Measurements from ENCODE around the gene DPY19L2. TPM values are rescaled to one million over a fixed set of nuclear protein-coding genes. Genes with fewer than 3 reads are reported as not detected.
A peak's percentile ranks its signal among the peaks of the same experiment; 100 is the strongest.
"Not testable (repeated sequence)": the region's sequence is repeated elsewhere in the genome, so short reads cannot be mapped to it uniquely, and the experiment has no call there.

DPY19L2 gene
- total RNA-seq, 1 experiment from 2014 or later = not detected

DNA sequence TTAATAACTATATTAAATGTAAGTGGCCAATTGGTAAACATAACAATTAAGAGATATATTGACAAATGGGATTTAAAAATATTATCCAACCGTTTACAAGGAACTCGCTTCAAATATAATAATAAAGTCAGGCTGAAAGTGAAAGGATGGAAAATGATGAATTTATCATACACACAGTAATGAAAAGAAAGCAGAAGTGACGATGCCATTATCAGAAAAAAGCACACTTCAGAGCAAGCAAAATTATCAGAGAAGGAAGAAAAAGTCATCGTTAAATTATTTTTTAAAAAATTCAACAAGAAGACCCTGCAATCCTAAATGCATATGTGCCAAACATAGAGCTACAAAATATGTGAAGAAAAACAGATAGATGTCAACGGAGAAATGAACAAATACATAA is 13.8 kb downstream of the DPY19L2 start:
- H3K9me3 Mint-ChIP-seq (ENCODE audit: unreplicated experiment); CTCF ChIA-PET; H3K4me1 Mint-ChIP-seq (ENCODE audit: insufficient read depth, unreplicated experiment); intact Hi-C loops (cut with micrococcal nuclease); H3K27ac Mint-ChIP-seq (ENCODE audit: low read depth, unreplicated experiment); DNase-seq (ENCODE audit: unreplicated experiment); H3K4me3 Mint-ChIP-seq (ENCODE audit: unreplicated experiment); H3K36me3 Mint-ChIP-seq (ENCODE audit: insufficient read depth, unreplicated experiment); BruUV-seq (replicated peaks); POLR2A ChIA-PET: not testable (repeated sequence)
- peaks cover 80% of the 10 kb centered on the region for H3K27me3 Mint-ChIP-seq (ENCODE audit: insufficient read depth, unreplicated experiment)

DNA sequence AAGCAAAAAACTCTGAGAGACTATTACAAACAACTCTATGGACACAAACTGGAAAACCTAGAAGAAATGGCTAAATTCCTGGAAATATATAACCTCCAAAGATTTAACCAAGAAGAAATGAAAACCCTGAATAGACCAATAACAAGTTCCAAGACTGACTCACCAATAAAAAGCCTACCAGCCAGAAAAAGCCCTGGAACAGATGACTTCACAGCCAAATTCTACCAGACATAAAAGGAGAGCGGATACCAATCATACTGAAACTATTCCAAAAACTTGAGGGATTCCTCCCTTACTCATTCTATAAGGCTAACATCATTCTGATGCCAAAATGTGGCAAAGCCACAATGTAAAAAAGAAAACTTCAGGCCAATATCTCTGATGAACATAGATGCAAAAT is 18.8 kb downstream of the DPY19L2 start:
- H3K4me1 Mint-ChIP-seq (ENCODE audit: insufficient read depth, unreplicated experiment); POLR2A ChIA-PET; H3K27ac Mint-ChIP-seq (ENCODE audit: low read depth, unreplicated experiment); BruUV-seq (replicated peaks); intact Hi-C loops (cut with micrococcal nuclease); CTCF ChIA-PET; H3K9me3 Mint-ChIP-seq (ENCODE audit: unreplicated experiment); H3K4me3 Mint-ChIP-seq (ENCODE audit: unreplicated experiment); H3K36me3 Mint-ChIP-seq (ENCODE audit: insufficient read depth, unreplicated experiment): not testable (repeated sequence)
- peak; percentile 5 for DNase-seq (ENCODE audit: unreplicated experiment)
- peaks cover 57% of the 10 kb centered on the region for H3K27me3 Mint-ChIP-seq (ENCODE audit: insufficient read depth, unreplicated experiment)

DNA sequence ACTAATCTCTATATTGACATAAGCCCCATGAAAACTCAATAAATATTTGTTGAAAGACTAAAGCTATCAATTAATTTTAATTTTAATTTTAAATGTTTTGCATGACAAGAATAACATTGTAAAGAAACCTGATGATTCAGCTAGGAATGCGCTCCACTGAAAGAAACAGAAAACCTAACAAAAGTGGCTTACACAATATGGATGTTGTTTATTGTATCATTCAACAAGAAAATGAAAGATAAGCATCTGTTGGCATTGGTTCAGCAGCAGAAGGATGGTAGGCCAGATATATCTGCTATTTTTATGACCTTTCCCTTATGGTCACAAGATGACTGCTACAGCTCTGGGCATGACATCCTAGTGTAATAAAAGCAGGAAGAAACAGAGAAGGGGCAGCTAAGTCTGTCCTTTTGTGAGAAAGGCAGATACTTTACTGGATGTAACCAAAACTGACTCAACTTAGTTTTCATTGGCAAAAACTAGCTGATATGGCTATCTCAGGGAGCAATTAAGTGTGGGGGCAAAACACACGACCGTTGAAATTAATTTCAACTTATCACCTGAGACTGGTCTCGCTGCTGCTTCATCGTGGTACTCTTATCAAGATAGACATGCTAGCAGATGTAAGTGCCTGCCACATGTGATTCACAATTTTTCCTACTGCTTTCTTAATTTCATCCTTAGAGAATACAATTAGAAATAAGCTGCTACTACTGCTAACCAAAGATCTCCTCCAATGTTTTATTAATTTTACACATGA is 24.7 kb downstream of the DPY19L2 start:
- H3K27me3 Mint-ChIP-seq (ENCODE audit: insufficient read depth, unreplicated experiment) = peaks cover 18% of the 10 kb centered on the region
- CTCF ChIA-PET; POLR2A ChIA-PET; H3K36me3 Mint-ChIP-seq (ENCODE audit: insufficient read depth, unreplicated experiment); BruUV-seq (replicated peaks); H3K4me1 Mint-ChIP-seq (ENCODE audit: insufficient read depth, unreplicated experiment); H3K9me3 Mint-ChIP-seq (ENCODE audit: unreplicated experiment); H3K27ac Mint-ChIP-seq (ENCODE audit: low read depth, unreplicated experiment); H3K4me3 Mint-ChIP-seq (ENCODE audit: unreplicated experiment); intact Hi-C loops (cut with micrococcal nuclease): not testable (repeated sequence)
- peak; percentile 5 for DNase-seq (ENCODE audit: unreplicated experiment)

GRCh38 chr12:63624258-63624657 is 44.0 kb downstream of the DPY19L2 start:
- H3K27ac Mint-ChIP-seq (ENCODE audit: low read depth, unreplicated experiment); CTCF ChIA-PET; BruUV-seq (replicated peaks); POLR2A ChIA-PET; H3K4me3 Mint-ChIP-seq (ENCODE audit: unreplicated experiment); H3K36me3 Mint-ChIP-seq (ENCODE audit: insufficient read depth, unreplicated experiment); intact Hi-C loops (cut with micrococcal nuclease); H3K9me3 Mint-ChIP-seq (ENCODE audit: unreplicated experiment); H3K4me1 Mint-ChIP-seq (ENCODE audit: insufficient read depth, unreplicated experiment); DNase-seq (ENCODE audit: unreplicated experiment): not testable (repeated sequence)
- H3K27me3 Mint-ChIP-seq (ENCODE audit: insufficient read depth, unreplicated experiment) = peaks cover 15% of the 10 kb centered on the region

- DNase-seq (ENCODE audit: unreplicated experiment); H3K4me1 Mint-ChIP-seq (ENCODE audit: insufficient read depth, unreplicated experiment); intact Hi-C loops (cut with micrococcal nuclease); H3K4me3 Mint-ChIP-seq (ENCODE audit: unreplicated experiment); POLR2A ChIA-PET; H3K27ac Mint-ChIP-seq (ENCODE audit: low read depth, unreplicated experiment); H3K36me3 Mint-ChIP-seq (ENCODE audit: insufficient read depth, unreplicated experiment); BruUV-seq (replicated peaks); CTCF ChIA-PET; H3K9me3 Mint-ChIP-seq (ENCODE audit: unreplicated experiment): not testable (repeated sequence)
- peaks cover 47% of the 10 kb centered on the region for H3K27me3 Mint-ChIP-seq (ENCODE audit: insufficient read depth, unreplicated experiment)
Measured at GRCh38 chr12:63615544-63615943, 52.7 kb downstream of the DPY19L2 start.

- BruUV-seq (replicated peaks); CTCF ChIA-PET; DNase-seq (ENCODE audit: unreplicated experiment); H3K4me3 Mint-ChIP-seq (ENCODE audit: unreplicated experiment); H3K9me3 Mint-ChIP-seq (ENCODE audit: unreplicated experiment); H3K36me3 Mint-ChIP-seq (ENCODE audit: insufficient read depth, unreplicated experiment); H3K4me1 Mint-ChIP-seq (ENCODE audit: insufficient read depth, unreplicated experiment); H3K27ac Mint-ChIP-seq (ENCODE audit: low read depth, unreplicated experiment); intact Hi-C loops (cut with micrococcal nuclease): not testable (repeated sequence)
- POLR2A ChIA-PET = interaction anchor here (0.7 kb wide), 1 partner anchor 1117 kb away, joined by 3 read pairs; no protein-coding TSS in a partner anchor
- H3K27me3 Mint-ChIP-seq (ENCODE audit: insufficient read depth, unreplicated experiment) = peaks cover 82% of the 10 kb centered on the region
Measured at GRCh38 chr12:63611285-63611684, 57.0 kb downstream of the DPY19L2 start.

GRCh38 chr12:63609281-63609680 is 59.0 kb downstream of the DPY19L2 start:
- H3K27me3 Mint-ChIP-seq (ENCODE audit: insufficient read depth, unreplicated experiment) = peaks cover 82% of the 10 kb centered on the region
- H3K4me1 Mint-ChIP-seq (ENCODE audit: insufficient read depth, unreplicated experiment); H3K27ac Mint-ChIP-seq (ENCODE audit: low read depth, unreplicated experiment); POLR2A ChIA-PET; H3K9me3 Mint-ChIP-seq (ENCODE audit: unreplicated experiment); intact Hi-C loops (cut with micrococcal nuclease); DNase-seq (ENCODE audit: unreplicated experiment); BruUV-seq (replicated peaks); H3K36me3 Mint-ChIP-seq (ENCODE audit: insufficient read depth, unreplicated experiment); H3K4me3 Mint-ChIP-seq (ENCODE audit: unreplicated experiment); CTCF ChIA-PET: not testable (repeated sequence)

DNA sequence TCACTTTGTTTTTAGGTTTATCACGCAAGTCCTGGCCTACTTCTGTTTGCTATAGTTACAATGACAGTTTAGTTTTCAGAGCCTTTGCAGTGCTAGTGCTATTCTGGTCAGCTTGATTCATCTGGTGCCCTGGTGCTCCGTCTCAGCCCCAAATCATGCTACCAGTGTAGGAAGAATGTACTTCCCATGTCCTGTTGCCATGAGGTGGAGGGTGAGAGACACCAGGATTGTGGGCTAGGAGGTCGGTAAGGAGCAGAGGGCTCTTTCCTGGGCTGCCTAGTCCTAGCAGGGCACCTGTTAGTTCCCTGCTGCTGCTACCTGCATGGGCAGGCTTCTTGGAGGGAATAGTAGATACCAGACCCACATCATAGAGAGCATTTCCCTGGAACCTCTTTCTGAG is 63.3 kb downstream of the DPY19L2 start:
- H3K4me1 Mint-ChIP-seq (ENCODE audit: insufficient read depth, unreplicated experiment); POLR2A ChIA-PET; H3K4me3 Mint-ChIP-seq (ENCODE audit: unreplicated experiment); H3K36me3 Mint-ChIP-seq (ENCODE audit: insufficient read depth, unreplicated experiment); H3K27ac Mint-ChIP-seq (ENCODE audit: low read depth, unreplicated experiment); BruUV-seq (replicated peaks); H3K9me3 Mint-ChIP-seq (ENCODE audit: unreplicated experiment); DNase-seq (ENCODE audit: unreplicated experiment); CTCF ChIA-PET; intact Hi-C loops (cut with micrococcal nuclease): not testable (repeated sequence)
- H3K27me3 Mint-ChIP-seq (ENCODE audit: insufficient read depth, unreplicated experiment) = peaks cover 73% of the 10 kb centered on the region

DNA sequence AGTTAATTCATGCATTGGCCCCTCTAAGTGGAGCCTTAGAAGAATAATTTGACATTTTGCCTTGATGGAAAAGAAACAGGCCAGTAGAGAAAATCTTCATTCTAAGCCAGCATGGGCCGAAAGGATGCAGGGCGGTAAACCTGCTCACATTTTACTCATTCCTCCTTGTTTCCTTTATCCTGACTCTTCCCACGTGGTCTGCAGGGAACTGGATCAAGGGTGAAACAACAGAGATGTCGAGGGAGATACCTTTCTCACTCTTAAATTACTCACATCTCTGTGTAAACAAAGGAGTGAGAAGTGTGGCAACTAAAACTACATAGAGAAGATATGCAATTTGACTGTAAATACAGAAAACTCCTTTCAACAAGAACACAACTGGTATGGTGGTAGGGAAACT is 73.5 kb downstream of the DPY19L2 start:
- H3K4me1 Mint-ChIP-seq (ENCODE audit: insufficient read depth, unreplicated experiment); H3K36me3 Mint-ChIP-seq (ENCODE audit: insufficient read depth, unreplicated experiment); H3K4me3 Mint-ChIP-seq (ENCODE audit: unreplicated experiment); CTCF ChIA-PET; POLR2A ChIA-PET; intact Hi-C loops (cut with micrococcal nuclease); H3K9me3 Mint-ChIP-seq (ENCODE audit: unreplicated experiment); BruUV-seq (replicated peaks); H3K27ac Mint-ChIP-seq (ENCODE audit: low read depth, unreplicated experiment): not testable (repeated sequence)
- peaks cover 15% of the 10 kb centered on the region for H3K27me3 Mint-ChIP-seq (ENCODE audit: insufficient read depth, unreplicated experiment)
- peak; percentile 2 for DNase-seq (ENCODE audit: unreplicated experiment)

DNA sequence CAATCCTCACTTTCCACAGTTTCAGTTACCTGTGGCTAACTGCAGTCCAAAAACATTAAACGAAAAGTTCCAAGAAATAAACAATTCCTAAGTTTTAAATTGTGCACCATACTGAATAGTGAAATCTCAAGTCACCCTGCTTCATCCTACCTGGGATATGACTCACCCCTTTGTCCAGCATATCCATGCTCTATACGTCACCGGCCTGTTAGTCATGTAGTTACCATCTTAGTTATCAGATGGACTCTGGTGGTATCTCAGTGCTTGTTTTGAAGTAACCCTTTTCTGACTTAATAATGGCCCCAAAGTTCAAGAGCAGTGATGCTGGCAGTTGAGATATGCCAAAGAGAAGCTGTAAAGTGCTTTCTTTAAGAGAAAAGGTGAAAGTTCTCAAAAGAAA is 83.9 kb downstream of the DPY19L2 start:
- BruUV-seq (replicated peaks); POLR2A ChIA-PET; H3K9me3 Mint-ChIP-seq (ENCODE audit: unreplicated experiment); H3K27ac Mint-ChIP-seq (ENCODE audit: low read depth, unreplicated experiment); H3K36me3 Mint-ChIP-seq (ENCODE audit: insufficient read depth, unreplicated experiment); H3K4me1 Mint-ChIP-seq (ENCODE audit: insufficient read depth, unreplicated experiment); CTCF ChIA-PET; H3K4me3 Mint-ChIP-seq (ENCODE audit: unreplicated experiment); intact Hi-C loops (cut with micrococcal nuclease): not testable (repeated sequence)
- peaks cover 49% of the 10 kb centered on the region for H3K27me3 Mint-ChIP-seq (ENCODE audit: insufficient read depth, unreplicated experiment)
- peak; percentile 47 for DNase-seq (ENCODE audit: unreplicated experiment)

Measured in MCF 10A (cell line).